ENCODE measurements around the gene AFG1L.
"Not testable (repeated sequence)": the region's sequence is repeated elsewhere in the genome, so short reads cannot be mapped to it uniquely, and the experiment has no call there.

The AFG1L gene

DNA sequence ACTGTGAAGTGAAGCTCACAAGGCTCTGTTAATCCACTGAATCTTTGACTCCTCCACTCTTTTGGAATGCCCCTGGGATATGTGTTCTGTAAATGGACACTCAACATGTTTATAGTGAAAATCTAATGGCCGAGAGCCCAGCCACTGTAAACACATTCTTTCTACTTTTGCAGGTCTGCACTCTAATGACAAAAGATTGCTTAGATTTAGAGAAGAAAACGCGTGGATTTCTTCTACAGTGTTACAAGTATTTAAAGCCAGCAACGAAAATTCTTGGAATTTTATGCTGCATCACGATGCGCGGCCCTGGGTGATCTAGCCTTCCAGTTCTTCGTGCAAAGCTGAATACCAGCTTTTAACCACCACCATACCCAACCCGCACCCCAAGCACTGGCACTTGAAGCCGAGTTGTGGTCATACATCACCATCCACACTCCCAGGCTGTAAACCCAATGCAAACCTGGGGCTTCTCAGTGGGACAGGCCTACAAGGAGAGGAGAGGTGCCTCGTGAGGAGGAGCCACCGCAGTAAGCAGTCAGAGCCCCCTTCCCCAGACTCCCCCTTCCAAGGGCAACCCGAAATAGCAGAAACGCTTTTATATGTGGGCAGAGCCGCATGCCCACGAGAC, 262.1 kb downstream of the AFG1L start:
- DNase-seq (ENCODE audit: low read depth), result peak; percentile 40

DNA sequence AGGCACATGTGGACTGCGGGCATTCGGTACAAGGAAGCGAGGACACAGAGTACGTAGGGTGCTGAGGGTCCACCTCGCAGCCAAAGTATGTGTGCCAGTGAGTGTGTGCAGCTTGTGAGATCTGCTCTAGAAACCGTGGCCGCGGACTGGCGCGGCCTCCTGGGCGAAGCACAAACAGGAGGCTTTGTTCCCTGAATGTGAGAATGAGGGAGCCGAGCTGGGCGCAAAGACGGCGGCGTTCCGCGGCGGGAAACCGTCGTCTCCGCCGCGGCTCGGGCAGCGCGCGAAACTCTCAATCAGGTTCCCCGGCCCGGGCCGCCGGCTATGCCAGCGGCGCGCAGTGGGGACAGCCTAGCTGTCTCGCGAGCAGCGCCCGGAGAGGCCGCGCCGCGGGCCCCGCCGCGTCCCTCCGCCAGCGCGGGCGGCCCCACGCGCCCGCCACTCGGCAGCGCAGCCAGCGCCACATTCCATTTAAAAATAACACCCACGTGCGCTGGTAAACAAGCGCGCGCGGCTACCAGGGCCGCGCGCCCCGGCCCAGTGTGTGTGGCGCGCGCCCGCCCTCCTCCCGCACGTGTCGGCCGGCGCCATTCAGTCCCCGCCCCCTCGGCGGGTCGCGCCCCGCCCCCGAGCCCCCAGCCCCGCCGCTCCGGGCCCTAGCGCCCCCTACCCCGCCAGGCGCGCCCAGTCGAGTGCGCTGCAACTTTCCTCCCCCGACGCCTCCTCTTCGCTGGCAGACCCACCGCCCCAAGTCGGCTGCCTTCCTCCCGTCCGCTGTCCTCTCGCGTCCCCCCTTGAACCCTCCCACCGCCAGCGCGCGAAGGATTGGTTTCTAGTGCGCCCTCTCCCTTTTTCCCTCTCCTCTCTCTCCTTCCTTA, 262.9 kb downstream of the AFG1L start:
- DNase-seq (ENCODE audit: low read depth), result peak; percentile 63

DNA sequence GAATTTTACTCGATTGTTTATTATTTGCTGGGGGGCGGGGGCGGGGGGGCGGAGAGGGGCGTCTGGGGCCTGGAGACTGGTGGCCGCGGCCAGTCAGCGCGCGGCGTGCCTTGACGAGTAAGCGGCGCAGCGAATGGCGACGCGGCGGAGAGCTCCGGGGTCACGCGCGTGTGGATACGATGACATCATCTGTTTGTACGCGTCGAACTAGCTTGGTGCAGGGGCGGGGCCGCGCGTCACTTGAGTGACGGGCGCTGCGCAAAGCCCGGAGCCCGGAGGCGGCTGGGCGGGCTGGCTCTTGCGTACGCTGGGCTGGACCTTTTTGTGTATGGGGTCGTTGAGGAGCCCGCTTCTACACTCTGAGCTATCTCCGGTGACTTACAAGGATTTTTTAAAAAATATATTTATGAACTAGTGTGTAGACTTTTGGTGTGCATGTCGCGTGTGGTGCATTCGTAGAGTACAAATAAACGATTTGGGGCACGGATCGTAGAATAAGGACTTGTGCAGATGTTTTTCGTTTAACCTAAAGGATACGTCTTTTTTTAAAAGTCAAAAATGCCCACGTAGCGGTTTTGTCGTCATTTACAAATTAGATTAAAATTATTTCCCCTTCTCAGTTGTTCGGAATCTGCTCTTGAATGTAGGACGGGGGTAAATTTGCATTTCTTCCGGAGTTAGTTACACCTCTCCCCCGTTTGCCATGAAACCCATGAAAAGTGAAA, 263.7 kb downstream of the AFG1L start:
- DNase-seq (ENCODE audit: low read depth), result peak; percentile 99

DNA sequence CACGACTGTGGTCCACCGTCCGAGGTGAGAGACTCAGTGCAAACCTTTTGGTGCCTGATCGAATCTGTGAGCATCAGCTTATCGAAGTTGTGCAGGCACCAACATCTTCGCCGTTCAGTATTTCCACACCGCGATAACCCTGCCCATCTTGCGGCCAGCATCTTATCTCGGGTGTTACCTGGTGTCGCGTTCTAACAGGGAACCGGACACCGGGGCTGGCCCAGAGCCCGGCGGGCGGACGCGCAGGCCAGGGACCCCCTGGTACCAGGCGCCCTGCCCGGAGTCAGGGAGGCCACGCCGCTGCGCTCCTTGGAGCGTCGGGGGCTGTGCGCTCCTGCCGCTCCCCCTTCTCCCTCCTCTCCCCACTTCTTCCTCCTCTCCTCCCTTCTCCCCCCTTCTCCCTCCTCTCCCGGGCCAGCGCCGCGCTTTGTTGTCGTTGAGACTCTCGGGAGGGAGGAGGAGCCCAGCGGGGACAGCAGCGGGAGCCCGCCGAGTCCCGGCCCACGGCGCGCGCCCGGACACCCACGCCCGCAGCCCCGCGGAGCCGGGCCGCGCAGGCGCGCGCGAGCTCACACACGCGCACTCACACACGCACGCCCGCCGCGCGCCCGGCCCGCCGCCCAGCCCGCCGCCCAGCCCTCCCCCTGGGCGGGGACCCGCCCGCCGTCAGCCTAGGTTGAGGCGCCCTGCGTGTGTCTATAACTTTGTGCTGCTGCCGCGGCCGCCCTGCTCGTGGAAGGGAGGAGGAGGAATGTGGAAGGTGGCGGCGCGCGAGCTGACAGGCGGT, 264.4 kb downstream of the AFG1L start:
- peak; percentile 80 for DNase-seq (ENCODE audit: low read depth)

DNA sequence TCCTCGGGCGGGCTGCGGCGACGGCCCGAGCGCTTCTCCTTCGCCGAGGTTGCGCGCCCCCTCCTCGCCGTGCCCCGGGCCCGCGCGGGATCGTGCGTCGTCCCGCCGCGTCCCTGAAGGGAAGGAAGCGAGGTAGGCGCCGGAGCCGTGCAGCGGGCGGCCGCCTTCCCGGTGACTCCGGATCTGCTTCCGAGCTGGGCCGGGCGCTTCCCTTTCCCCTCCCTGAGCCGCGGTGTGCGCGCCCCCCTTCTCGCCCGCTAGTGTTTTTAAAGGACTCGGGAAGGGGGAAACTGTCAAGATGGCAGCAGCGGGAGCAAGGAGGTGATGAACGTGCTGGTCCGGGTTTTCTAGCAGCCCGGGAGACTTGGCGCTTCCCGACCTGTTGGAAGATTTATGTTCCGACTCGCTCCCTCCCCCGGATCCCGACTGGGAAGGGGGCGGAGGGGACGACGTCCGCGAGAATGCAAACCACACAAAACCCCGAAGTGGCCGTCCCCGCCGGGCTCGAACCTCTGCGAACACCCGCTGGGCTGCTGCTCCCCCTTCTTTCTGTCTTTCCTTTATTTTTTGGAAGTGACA, 265.1 kb downstream of the AFG1L start:
- DNase-seq (ENCODE audit: low read depth), result peak; percentile 81

DNA sequence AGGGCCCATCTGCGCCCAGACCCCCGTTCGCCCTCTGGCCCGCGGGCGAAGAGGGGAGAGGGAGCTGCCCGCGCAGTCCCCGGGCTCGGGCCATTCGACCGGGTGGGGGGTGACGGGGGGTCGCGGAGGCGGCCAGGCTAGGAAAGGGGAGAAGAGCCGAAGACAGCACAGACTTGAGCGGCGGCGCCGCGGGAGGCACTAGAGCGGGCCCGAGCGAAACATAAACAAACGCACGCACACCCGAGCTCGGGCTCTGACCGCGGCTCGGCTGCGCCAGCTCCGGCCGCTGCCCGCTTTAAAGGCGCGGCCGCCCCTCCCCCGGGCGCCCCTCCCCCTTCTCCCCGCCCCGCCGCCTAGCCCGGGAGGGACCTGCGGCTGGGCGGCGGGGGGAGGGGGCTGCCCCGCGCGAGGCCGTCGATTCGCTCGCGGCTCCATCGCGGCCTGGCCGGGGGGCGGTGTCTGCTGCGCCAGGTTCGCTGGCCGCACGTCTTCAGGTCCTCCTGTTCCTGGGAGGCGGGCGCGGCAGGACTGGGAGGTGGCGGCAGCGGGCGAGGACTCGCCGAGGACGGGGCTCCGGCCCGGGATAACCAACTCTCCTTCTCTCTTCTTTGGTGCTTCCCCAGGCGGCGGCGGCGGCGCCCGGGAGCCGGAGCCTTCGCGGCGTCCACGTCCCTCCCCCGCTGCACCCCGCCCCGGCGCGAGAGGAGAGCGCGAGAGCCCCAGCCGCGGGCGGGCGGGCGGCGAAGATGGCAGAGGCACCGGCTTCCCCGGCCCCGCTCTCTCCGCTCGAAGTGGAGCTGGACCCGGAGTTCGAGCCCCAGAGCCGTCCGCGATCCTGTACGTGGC, 265.8 kb downstream of the AFG1L start, which contains the start of gene FOXO3:
TSS of gene FOXO3 (plus strand) at position 455 of the 846 bp plus-strand sequence. CDS start at position 747, 292 bp downstream.
- peak; percentile 84 for DNase-seq (ENCODE audit: low read depth)

DNA sequence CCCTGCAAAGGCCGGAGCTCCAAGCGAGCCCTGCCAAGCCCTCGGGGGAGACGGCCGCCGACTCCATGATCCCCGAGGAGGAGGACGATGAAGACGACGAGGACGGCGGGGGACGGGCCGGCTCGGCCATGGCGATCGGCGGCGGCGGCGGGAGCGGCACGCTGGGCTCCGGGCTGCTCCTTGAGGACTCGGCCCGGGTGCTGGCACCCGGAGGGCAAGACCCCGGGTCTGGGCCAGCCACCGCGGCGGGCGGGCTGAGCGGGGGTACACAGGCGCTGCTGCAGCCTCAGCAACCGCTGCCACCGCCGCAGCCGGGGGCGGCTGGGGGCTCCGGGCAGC, 266.4 kb downstream of the AFG1L start:
- not testable (repeated sequence) for DNase-seq (ENCODE audit: low read depth)

DNA sequence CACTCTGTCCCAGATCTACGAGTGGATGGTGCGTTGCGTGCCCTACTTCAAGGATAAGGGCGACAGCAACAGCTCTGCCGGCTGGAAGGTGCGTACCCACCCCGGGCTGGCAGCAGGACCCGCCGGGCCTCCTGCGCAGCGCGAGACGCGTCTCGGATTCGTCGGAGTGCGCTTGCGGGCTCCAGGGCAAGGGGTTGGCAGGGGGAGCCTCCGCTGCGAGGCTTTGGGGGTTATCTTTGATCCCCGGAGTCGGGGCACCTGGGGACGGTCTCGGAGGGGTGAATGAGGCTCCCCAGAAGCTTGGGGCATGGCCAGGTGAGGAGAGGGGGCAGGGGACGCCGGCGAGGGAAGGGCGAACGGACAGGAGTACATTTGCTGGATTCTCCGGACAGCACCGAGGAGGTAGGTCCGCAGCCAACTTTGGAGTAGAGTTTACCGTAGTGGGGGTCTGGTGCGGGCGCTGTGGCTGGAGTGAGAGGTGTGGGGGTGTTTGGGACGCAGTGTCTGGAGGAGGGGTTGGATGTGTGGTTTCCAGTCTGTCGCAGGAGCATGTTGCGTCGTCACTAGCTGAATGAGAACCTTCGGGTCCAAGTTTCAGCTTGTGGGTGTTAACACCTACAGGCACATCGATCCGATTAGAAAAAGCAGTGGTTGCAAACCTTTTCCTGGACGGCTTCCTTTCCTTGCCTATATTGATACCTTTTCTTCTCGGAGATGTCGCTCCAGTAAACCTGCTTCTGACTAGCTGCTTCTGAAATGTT, 267.1 kb downstream of the AFG1L start:
- DNase-seq (ENCODE audit: low read depth), result no peak

DNA sequence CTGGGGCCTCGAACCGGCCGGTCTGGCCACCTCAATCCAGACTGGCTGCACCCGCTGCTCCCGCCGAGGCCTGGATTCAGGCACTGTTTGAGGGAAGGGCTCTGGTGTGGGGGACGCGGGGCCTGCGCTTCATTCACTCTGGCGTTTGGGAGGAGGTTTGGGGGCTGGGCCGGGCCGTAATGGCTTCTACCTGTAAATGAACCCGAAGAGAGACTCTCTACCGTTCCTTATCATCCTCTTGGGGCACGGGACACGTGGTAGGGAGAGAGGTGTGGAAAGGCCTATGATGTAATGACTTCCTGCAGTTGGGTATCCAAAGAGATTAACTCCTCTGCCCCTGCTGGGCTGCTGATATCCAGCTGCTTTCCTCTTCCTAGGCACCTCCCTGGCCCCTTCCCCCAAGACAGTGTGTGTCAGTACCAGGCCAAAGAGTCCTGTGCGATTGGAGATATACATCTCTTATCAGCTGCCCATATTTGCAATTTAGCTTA, 267.7 kb downstream of the AFG1L start:
- DNase-seq (ENCODE audit: low read depth), result peak; percentile 86

DNA sequence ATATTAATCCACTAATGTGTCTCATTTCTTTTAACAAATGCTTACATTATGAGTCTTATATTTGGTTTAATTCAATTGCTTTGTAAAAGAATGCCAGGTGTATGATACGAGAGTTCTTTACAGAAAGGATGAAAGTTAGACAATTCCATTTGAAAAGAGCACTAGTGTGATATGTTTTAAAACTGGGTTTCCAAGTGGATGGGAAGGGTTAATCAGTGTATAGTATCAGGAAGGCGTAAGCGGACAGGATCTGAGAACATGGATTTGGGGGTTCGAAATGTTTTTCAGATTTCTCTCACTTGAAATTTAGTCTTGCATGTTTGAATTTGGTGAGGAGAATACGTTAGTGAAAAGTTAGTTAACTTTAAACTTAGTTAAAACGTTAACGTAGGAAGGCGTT, 268.4 kb downstream of the AFG1L start:
- DNase-seq (ENCODE audit: low read depth), result no peak

DNA sequence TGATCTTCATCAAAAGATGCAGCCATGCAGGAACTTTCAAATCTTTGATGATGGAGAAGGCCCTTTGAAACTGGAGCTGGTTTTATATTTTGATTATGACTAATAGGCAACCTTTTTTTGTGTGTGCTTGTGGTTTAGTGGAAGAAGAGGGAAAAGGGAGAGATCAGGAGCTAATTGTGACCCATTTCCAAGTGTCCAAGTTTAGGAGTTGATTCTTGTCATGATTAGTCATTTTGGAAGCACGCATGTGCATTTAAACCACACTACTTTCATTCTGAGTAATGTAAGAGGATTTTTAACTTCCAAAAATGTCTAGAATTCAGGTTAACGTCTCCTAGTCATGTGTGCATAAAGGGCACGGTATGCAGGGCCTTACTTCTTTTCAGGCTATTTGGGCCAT, 269.3 kb downstream of the AFG1L start:
- peak; percentile 77 for DNase-seq (ENCODE audit: low read depth)

DNA sequence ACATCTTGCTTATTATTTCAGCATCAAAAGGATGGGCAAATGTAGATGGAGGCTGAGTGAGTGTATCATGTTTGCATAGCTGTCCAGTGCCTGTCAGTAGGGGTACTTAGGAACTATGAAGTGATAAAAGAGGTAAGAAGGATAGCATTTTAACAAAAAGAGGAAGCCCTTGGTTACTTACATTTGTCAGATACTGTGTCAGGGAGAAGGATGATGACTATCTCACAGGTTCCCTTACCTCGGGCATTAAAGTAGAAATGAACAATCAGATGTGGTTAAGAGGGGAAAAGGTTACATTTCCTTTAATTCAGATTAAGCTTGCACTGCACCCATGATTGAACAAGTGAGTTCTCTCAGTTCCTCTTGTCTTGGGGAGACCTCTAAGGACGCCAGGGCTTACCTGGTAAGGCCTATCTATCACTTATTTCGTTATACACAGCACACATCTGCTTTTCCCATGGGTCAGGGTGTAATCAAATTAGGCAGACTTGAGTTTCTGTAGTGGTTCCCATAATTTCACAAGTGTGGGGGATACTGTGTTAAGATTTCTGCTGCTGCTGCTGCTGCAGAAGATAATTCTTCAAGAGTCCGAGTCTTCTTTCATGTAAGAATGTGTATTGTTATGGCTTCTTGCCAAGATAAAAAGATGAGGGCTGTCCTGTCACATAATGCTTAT, 270.4 kb downstream of the AFG1L start:
- DNase-seq (ENCODE audit: low read depth), result peak; percentile 57

DNA sequence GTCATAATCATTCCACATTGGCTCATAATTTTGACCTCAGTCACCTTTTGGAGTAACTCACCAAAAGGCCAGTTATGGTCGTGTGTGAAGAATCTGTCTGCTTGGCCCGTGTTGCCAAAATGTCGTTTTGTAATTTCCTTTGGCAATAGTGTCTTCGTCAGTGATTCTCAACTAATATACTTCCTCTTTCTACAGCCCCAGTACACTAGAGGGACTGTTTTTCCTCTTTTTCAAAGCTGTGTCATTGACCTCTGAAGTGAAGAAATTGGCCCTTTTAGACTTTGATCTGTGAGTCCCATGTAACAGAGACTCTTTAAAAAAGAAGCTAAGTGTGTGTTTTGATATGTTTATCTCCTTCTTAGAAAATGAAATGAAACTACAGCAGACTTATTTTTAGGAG, 271.0 kb downstream of the AFG1L start:
- DNase-seq (ENCODE audit: low read depth), result peak; percentile 77

DNA sequence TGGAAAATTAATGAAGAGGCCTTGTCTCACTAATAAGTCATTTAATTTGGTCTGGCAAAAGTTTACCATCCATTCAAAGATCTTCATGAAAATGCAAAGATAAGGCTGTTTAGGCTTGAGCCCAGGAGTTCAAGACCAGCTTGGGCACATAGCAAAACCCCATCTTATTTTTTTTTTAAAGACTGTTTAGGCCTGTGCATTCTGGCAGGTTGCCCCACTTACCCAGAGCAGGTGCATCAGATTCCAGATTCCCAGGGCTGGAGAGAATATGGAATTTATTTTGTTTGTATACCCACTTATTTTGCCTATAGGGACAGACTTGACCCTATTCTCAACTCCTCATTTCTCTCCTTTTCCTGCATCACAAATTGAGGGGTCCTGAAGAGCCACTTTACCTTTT, 271.6 kb downstream of the AFG1L start:
- no peak for DNase-seq (ENCODE audit: low read depth)

DNA sequence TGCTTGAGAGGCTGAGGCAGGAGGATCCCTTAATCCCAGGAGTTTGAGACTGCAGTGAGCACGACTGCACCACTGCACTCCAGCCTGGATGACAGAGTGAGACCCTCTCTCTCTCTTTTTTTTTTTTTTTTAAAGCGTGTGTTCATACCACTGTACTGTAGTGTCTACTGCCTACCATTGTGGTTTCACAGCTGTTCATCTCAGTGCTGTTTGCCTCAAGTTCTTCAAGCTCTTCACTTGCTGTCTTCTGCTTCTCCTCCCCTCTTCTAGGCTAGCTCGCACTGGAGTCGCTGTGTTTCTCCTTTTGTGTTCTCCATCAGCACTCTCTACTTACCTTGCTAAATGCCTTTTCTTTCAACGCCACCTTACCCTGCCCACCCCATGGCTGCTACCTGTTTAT, 273.2 kb downstream of the AFG1L start:
- no peak for DNase-seq (ENCODE audit: low read depth)

DNA sequence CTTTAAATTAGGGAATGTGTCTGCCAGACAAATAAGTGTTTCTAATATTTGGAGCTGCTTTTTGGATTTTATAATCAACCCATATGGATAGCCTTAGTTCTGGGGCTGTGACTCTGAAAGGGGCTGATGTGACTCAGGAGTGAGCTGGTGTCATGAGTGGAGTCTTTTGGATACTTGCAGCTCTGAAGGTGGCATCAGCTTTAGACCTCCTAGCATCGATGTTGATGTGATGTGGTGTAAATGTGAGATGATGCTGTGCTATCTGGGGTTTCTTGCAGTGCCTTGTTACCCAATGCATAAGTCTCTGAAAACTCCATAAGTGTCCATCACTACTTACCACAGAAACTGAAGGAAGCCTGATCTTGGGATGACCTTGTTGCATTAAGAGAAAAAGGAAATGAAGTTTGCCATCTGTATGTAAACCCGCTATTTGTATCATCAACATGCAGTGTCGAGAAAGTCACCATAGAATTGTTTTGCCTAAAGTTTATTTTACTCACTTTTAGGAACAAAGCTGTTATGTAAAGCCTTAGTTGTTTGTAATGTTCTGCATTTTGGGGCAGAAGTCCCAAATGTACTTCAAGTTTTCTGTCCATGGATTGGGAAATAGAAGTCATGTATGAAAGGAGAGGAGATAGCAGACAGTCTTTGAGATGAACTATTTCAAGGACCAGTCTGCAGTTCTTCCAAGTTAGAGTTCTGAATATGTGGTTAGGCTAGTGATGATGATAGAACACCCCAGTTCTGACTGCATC, 273.9 kb downstream of the AFG1L start:
- no peak for DNase-seq (ENCODE audit: low read depth)

DNA sequence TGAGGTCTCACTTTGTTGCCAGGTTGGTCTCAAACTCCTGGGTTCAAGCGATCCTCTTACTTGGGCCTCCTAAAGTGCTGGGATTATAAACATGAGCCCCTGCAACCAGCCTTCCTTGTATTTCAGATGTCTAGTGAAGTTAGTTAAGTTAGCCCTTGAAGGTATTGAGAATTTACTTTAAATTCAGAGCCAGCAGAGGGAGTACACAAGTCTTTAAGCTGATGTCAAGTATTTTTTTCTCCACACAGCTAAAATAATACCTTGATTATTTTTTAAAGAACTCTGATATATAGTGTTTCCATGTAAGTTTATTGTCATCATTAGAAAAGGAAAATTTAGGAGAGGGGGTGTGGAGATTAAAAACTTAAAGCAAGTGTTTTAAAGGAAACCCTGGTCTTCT, 275.7 kb downstream of the AFG1L start:
- DNase-seq (ENCODE audit: low read depth), result no peak

DNA sequence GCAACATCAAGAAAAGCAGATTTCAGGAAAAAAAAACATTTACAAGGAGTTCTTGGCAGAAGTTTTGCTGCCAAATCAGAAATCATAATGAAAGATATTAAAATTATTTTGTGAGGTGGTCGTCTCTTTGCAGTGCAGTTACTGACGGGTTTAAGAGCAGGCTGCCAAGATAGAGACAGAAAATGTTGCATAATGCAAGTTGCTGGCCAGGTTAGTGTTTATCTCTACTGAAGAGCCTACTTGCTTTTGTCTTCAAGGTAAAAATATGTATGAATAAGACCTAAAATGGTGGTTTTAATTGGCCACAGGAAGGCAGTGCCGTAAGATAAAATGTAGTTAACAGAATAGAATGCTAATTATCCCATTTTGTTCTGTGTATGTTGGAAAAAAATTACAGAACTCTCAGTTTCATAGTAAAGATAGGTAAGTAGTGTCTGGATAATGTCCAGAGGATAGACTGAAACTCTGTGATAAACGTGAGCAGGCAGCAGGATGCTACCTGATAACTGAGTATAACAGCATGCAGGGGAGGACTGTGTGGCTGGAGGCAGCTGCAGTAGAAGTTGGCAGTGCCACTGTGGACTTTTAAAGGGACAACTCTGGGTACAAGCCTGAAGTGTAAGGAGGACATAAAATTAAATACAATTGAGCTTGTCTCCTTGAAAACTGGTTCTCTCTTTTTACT, 279.7 kb downstream of the AFG1L start:
- DNase-seq (ENCODE audit: low read depth), result peak; percentile 37
